Ecto neural progenitor cell (in vitro differentiated cells): ENCODE measurements around the gene METTL21A.

Experiments used
- DNase-seq: peaks from one replicate; pipeline ENCODE4 v3.0.0-alpha.2; 2018; ENCODE audit warnings: low spot score

METTL21A gene

GRCh38 chr2:207621501-207622039 lies 3.6 kb downstream of the METTL21A start:
- DNase-seq: no peak

GRCh38 chr2:207619764-207620203 lies 5.4 kb downstream of the METTL21A start:
- no peak for DNase-seq

- DNase-seq: no peak
Observed at GRCh38 chr2:207617011-207617671, 8.1 kb downstream of the METTL21A start.

GRCh38 chr2:207616185-207616584 lies 9.0 kb downstream of the METTL21A start:
- DNase-seq: no peak

GRCh38 chr2:207614824-207615223 lies 10.4 kb downstream of the METTL21A start:
- no peak for DNase-seq

GRCh38 chr2:207612714-207613113 lies 12.5 kb downstream of the METTL21A start:
- no peak for DNase-seq

GRCh38 chr2:207606829-207607228 lies 18.4 kb downstream of the METTL21A start:
- DNase-seq: no peak

GRCh38 chr2:207606399-207606798 lies 18.8 kb downstream of the METTL21A start:
- DNase-seq: no peak

- DNase-seq: no peak
Observed at GRCh38 chr2:207603486-207603885, 21.7 kb downstream of the METTL21A start.

- DNase-seq: no peak
Observed at GRCh38 chr2:207601774-207602173, 23.4 kb downstream of the METTL21A start.

GRCh38 chr2:207600231-207600630 lies 25.0 kb downstream of the METTL21A start:
- no peak for DNase-seq

GRCh38 chr2:207599636-207600035 lies 25.6 kb downstream of the METTL21A start:
- DNase-seq: no peak

GRCh38 chr2:207594731-207595130 lies 30.5 kb downstream of the METTL21A start:
- DNase-seq: no peak

- no peak for DNase-seq
Observed at GRCh38 chr2:207594264-207594663, 30.9 kb downstream of the METTL21A start.

GRCh38 chr2:207593277-207593676 lies 31.9 kb downstream of the METTL21A start:
- no peak for DNase-seq

GRCh38 chr2:207589143-207589542 lies 36.1 kb downstream of the METTL21A start:
- no peak for DNase-seq

GRCh38 chr2:207587305-207587704 lies 37.9 kb downstream of the METTL21A start:
- DNase-seq: no peak

GRCh38 chr2:207584952-207585351 lies 40.2 kb downstream of the METTL21A start:
- no peak for DNase-seq

GRCh38 chr2:207571370-207571769 lies 53.8 kb downstream of the METTL21A start:
- DNase-seq: no peak

GRCh38 chr2:207567671-207568070 lies 57.5 kb downstream of the METTL21A start:
- no peak for DNase-seq

- DNase-seq: no peak
Observed at GRCh38 chr2:207565736-207566500, 59.3 kb downstream of the METTL21A start.
